GM12891 (cell line): ENCODE results near the gene REC8.
A peak's percentile ranks its signal among the peaks of the same experiment; 100 is the strongest.

Experiments
- PAX5 ChIP-seq: IDR thresholded peaks from 2 replicates; pipeline ENCODE4 v1.6.1; 2011; ENCODE audit warnings: low read length, moderate library complexity, mild to moderate bottlenecking; ENCODE audit not compliant: insufficient read depth, severe bottlenecking
- POLR2AphosphoS5 ChIP-seq: IDR thresholded peaks from 2 replicates; pipeline ENCODE4 v1.6.1; 2011; ENCODE audit warnings: low read depth, low read length, control low read depth

DNA sequence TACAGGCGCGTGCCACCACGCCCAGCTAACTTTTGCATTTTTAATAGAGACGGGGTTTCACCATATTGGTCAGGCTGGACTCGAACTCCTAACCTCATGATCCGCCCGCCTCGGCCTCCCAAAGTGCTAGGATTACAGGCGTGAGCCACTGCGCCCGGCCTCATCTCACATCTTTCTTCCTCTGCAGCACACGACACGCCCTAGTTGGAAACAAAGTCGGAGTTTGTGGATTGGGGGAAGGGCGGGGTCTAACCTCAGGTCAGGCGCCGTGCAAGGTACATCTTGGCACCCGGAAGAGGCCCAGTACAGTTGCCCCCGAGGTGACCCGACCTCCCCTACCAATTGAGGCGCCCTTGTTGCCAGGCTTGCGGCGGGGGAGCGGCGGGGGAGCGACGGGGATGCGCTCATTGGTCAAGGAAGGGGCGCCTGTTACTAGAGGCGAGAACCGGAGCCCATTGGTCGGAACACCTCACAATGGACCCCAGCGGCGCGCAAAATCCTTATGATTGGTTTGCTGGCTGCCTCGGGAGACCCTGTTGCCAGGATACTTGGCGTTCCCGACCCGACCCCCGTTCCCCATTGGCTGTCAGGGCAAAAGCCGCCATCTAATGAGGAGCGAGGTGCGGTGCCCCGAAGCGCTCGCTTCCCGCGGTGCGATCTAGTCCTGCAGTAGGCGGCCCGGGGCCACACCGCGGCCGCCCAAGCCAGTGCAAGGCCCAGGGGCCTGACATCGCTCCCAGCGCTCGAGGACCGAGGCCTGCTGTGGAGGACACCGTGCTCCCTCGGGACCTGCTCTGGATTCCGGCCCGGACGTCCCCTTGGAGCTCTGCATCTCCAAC lies at the start of gene REC8:
- peak; percentile 47 for TF ChIP-seq PAX5
- peak; percentile 92 for TF ChIP-seq POLR2AphosphoS5
